Neural crest cell (in vitro differentiated cells): ENCODE measurements around the gene TRIM47. TPM values are rescaled to one million over a fixed set of nuclear protein-coding genes. Genes with fewer than 3 reads are reported as not detected.
"Not testable (repeated sequence)": the region's sequence is repeated elsewhere in the genome, so short reads cannot be mapped to it uniquely, and the experiment has no call there.

ENCODE experiments used
- DNase-seq: peaks from one replicate; pipeline ENCODE4 v3.0.0; 2021; ENCODE audit warnings: low read depth, mixed read lengths, low spot score
- H3K27ac Mint-ChIP-seq: one replicate; pipeline ENCODE4 v1.8.0; 2021; ENCODE audit warnings: mild to moderate bottlenecking, mixed read lengths; ENCODE audit not compliant: unreplicated experiment
- H3K27me3 Mint-ChIP-seq: 2 replicates; pipeline ENCODE4 v1.8.0; 2021; ENCODE audit warnings: low read depth, mild to moderate bottlenecking, mixed read lengths
- H3K36me3 Mint-ChIP-seq: 2 replicates; pipeline ENCODE4 v1.8.0; 2021; ENCODE audit warnings: low read depth, mild to moderate bottlenecking, mixed read lengths
- H3K4me1 Mint-ChIP-seq: 2 replicates; pipeline ENCODE4 v1.8.0; 2021; ENCODE audit warnings: mixed read lengths
- H3K4me3 Mint-ChIP-seq: one replicate; pipeline ENCODE4 v1.8.0; 2021; ENCODE audit warnings: mild to moderate bottlenecking, mixed read lengths
- H3K9me3 Mint-ChIP-seq: 2 replicates; pipeline ENCODE4 v1.8.0; 2021; ENCODE audit warnings: mixed read lengths
- CTCF ChIP-seq: fragments of 200-600 bp; sonication (generic); conservative IDR thresholded peaks from 2 replicates; pipeline ENCODE4 v1.5.0; 2021; ENCODE audit warnings: antibody characterized with exemption, mild to moderate bottlenecking
- total RNA-seq: library from RNA; stranded (reverse); gene quantifications from 2 replicates; pipeline ENCODE4 v1.2.1, GENCODE V29; 2021

TRIM47 gene
- total RNA-seq, 1 donor from 2014 or later = 0.91 TPM

DNA sequence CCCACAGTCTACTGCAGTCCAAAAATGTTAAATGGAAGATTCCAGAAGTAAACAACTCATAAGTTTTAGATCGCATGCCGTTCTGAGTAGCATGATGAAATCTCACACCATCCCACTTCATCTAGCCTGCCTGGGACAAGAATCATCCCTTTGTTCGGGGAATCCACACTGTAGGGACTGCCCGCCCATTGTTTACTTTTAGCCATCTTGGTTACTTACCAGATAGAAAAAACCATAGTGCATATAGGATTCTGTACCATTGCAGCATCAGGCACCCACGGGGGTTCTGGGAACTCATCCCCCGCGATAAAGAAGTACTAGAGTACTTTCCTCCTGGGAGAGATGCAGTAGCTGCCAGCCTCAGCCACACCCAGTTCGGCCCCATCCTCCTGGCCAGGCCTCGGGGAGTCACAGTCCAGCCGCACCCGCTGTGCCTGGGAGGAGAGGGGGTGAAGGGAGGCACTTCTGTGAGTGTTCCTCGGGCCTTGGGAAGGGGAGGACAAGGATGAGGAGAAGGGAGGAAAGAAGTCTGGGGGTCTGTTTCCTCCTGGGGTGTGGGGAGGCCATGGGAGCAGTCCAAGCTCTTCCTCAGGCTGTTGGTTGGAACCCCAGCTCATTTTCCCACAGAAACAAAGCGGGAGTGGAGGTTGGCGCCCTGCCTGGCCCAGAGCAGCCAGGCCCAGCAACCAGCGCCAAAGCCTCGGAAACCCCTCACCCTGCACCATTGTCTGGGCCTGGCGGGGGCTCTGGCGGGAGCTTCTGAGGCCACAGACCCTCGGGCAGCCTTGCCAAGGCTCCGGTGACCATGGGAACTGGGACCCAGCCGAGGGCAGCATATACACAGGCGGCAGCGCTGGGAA, 8.9 kb downstream of the TRIM47 start:
- DNase-seq = no peak
- no peaks in the 10 kb centered on the region for H3K9me3 Mint-ChIP-seq
- peak overlapping the region; percentile 91 for H3K27ac Mint-ChIP-seq
- TF ChIP-seq CTCF = no peak
- no peaks in the 10 kb centered on the region for H3K36me3 Mint-ChIP-seq
- peaks cover 22% of the 10 kb centered on the region for H3K4me1 Mint-ChIP-seq
- peaks cover 5% of the 10 kb centered on the region for H3K27me3 Mint-ChIP-seq
- H3K4me3 Mint-ChIP-seq = no peak overlapping the region

- not testable (repeated sequence) for H3K9me3 Mint-ChIP-seq, H3K4me3 Mint-ChIP-seq, H3K27me3 Mint-ChIP-seq, DNase-seq, H3K36me3 Mint-ChIP-seq, H3K27ac Mint-ChIP-seq
- H3K4me1 Mint-ChIP-seq = peaks cover 22% of the 10 kb centered on the region
Measured at GRCh38 chr17:75868730-75869281, 9.6 kb downstream of the TRIM47 start.

DNA sequence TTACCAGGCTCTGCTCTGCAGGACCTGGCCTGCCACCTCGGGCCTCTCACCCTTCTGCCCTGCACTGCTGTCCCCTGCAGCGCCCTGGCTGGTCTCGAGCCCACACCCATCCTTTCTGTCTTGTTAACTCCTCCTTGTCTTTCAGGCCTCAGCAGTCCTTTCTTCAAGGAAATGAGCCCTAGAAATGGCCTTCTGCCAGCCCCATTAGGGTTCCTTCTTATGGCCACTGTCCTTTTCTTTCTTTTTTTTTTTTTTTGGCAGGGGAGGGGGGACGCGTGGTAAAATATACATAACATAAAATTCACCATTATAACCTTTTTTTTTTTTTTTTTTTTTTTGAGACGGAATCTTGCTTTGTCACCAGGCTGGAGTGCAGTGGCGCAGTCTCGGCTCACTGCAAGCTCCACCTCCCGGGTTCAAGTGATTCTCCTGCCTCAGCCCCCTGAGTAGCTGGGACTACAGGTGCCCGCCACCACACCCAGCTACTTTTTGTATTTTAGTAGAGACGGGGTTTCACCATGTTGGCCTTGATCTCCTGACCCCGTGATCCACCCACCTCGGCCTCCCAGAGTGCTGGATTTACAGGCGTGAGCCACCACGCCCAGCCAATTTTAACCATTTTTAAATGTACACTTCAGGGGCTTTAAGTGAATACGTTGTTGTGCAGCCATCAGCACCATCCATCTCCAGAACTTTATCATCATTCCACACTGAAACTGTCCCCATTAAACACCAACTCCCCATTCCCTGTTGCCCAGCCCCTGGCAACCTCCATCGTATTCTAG, 12.8 kb downstream of the TRIM47 start:
- DNase-seq, H3K27ac Mint-ChIP-seq, H3K36me3 Mint-ChIP-seq, H3K27me3 Mint-ChIP-seq, H3K4me3 Mint-ChIP-seq, H3K9me3 Mint-ChIP-seq: not testable (repeated sequence)
- H3K4me1 Mint-ChIP-seq = peaks cover 12% of the 10 kb centered on the region

GRCh38 chr17:75864887-75865286, 13.5 kb downstream of the TRIM47 start:
- not testable (repeated sequence) for H3K36me3 Mint-ChIP-seq, H3K27ac Mint-ChIP-seq, H3K27me3 Mint-ChIP-seq, H3K9me3 Mint-ChIP-seq, DNase-seq, H3K4me3 Mint-ChIP-seq
- peaks cover 11% of the 10 kb centered on the region for H3K4me1 Mint-ChIP-seq

DNA sequence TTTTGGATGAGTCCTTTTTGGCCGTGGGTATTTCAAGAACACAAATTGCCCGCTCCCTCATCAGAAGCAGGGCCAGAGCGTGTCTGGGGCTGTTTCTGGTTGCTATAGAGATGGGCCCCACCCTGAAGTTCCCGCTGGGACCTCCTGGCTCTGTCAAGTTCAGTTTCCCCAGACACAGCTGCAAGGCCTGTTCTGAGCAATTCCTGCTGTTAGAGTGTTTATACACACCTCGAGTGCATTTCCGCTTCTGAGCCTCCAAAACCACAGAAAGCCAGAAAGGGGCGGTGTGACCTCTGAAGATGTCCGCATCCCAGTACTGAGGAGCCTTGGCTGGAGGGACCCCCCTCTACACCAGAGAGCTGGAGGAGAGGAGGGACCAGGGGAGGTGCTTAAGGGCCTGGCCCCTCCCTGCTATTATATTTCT, 13.9 kb downstream of the TRIM47 start:
- H3K27ac Mint-ChIP-seq = no peak overlapping the region
- DNase-seq = no peak

DNA sequence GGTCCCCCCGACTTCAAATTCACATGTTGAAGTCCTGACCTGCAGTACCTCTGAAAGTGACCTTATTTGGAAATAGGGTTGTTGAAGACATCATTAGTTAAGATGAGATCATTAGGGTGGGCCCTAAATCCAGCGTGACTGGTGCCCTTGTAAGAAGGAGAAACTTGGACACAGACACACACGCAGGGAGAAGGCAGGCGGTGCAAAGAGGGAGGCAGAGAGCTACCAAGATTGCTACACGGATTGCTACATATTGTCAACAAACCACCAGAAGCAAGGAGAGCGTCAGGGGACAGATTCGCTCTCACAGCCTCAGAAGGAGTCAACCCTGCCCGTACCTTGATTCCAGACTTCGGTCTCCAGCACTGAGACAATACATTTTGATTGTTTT, 16.5 kb downstream of the TRIM47 start:
- Mint-ChIP-seq H3K27ac (no peak overlapping the region), H3K9me3 (no peaks in the 10 kb centered on the region), H3K4me3 (no peak overlapping the region), H3K27me3 (no peaks in the 10 kb centered on the region), H3K4me1 (no peaks in the 10 kb centered on the region), H3K36me3 (no peaks in the 10 kb centered on the region)
- TF ChIP-seq CTCF = no peak
- no peak for DNase-seq

More for the DNA sequence above, 13.9 kb downstream of the TRIM47 start:
- H3K4me1 Mint-ChIP-seq = peaks cover 8% of the 10 kb centered on the region
- no peak for TF ChIP-seq CTCF
- no peaks in the 10 kb centered on the region for H3K9me3 Mint-ChIP-seq
- H3K36me3 Mint-ChIP-seq = no peaks in the 10 kb centered on the region
- no peaks in the 10 kb centered on the region for H3K27me3 Mint-ChIP-seq
- no peak overlapping the region for H3K4me3 Mint-ChIP-seq

DNA sequence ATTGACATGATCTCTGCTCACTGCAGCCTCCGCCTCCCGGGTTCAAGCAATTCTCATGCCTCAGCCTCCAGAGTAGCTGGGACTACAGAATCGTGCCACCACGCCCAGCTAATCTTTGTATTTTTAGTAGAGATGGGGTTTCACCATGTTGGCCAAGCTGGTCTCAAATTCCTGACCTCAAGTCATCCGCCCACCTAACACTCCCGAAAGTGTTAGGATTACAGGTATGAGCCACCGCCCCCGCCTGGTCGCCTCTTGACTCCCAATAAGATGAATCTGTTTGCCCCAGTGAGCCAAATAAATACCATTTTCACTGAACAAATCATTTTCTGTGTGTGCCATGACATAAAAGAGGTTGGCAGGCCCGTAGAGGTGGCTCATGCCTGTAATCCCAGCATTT, 19.0 kb downstream of the TRIM47 start:
- H3K27ac Mint-ChIP-seq, H3K4me1 Mint-ChIP-seq, DNase-seq, H3K9me3 Mint-ChIP-seq, H3K36me3 Mint-ChIP-seq, H3K4me3 Mint-ChIP-seq, H3K27me3 Mint-ChIP-seq: not testable (repeated sequence)
